Liver (tissue), 9 donors: Measurements from ENCODE around the gene DST. TPM values are rescaled to one million over a fixed set of nuclear protein-coding genes. Genes with fewer than 3 reads are reported as not detected.

ENCODE experiments used
- DNase-seq: peaks from one replicate; pipeline ENCODE4 v3.0.0-alpha.2; 2017; ENCODE audit warnings: low spot score
- H3K27ac ChIP-seq, 2 donors: one replicate each; pipeline ENCODE4 v1.7.0; 2013; ENCODE audit warnings: inconsistent platforms in 2 of 2, low read length in 2 of 2, control low read depth in 1 of 2, low read depth in 1 of 2, mild to moderate bottlenecking in 1 of 2
- H3K27me3 ChIP-seq, 4 donors: one replicate each; pipeline versions ENCODE4 v1.6.1 to v1.7.0; 2013; ENCODE audit warnings: low read length in 3 of 4, inconsistent platforms in 1 of 4, mild to moderate bottlenecking in 1 of 4, moderate library complexity in 1 of 4; ENCODE audit not compliant: control insufficient read depth in 4 of 4, insufficient read depth in 4 of 4
- H3K36me3 ChIP-seq, 4 donors: one replicate each; pipeline versions ENCODE4 v1.6.1 to v1.7.0; 2013; ENCODE audit warnings: low read length in 3 of 4, mild to moderate bottlenecking in 3 of 4, low read depth in 1 of 4, moderate library complexity in 1 of 4; ENCODE audit not compliant: control insufficient read depth in 4 of 4, insufficient read depth in 3 of 4
- H3K4me1 ChIP-seq, 4 donors: one replicate each; pipeline versions ENCODE4 v1.6.1 to v1.7.0; 2013; ENCODE audit warnings: low read length in 3 of 4, mild to moderate bottlenecking in 3 of 4, moderate library complexity in 1 of 4; ENCODE audit not compliant: control insufficient read depth in 4 of 4, insufficient read depth in 4 of 4
- H3K4me3 ChIP-seq, 3 donors: one replicate each; pipeline versions ENCODE4 v1.6.1 to v1.7.0; 2013; ENCODE audit warnings: low read length in 3 of 3, control low read depth in 1 of 3, low read depth in 1 of 3, mild to moderate bottlenecking in 1 of 3
- H3K9ac ChIP-seq, 2 donors: one replicate each; pipeline ENCODE4 v1.7.0; 2013; ENCODE audit warnings: low read length in 2 of 2, mild to moderate bottlenecking in 2 of 2, moderate library complexity in 2 of 2, control low read depth in 1 of 2, low read depth in 1 of 2
- H3K9me3 ChIP-seq, 4 donors: one replicate each; pipeline versions ENCODE4 v1.6.1 to v1.7.0; 2013; ENCODE audit warnings: low read length in 3 of 4; ENCODE audit not compliant: control insufficient read depth in 4 of 4
- ATF3 ChIP-seq: IDR thresholded peaks from 2 replicates; pipeline ENCODE4 v1.6.1; 2016; ENCODE audit warnings: antibody characterized with exemption
- EGR1 ChIP-seq, 2 donors: IDR thresholded peaks; 2 replicates each; pipeline ENCODE4 v1.6.1; 2016 to 2018; ENCODE audit warnings: antibody characterized with exemption in 2 of 2, low read depth in 2 of 2
- FOXA1 ChIP-seq: IDR thresholded peaks from 2 replicates; pipeline ENCODE4 v1.6.1; 2016; ENCODE audit warnings: antibody characterized with exemption
- FOXA2 ChIP-seq: IDR thresholded peaks from 2 replicates; pipeline ENCODE4 v1.6.1; 2016; ENCODE audit warnings: antibody characterized with exemption
- GABPA ChIP-seq, 2 donors: IDR thresholded peaks in 1 of 2; conservative IDR thresholded peaks in 1 of 2; 2 replicates each; pipeline ENCODE4 v1.6.1; 2016; ENCODE audit warnings: antibody characterized with exemption in 2 of 2, mild to moderate bottlenecking in 1 of 2, moderate library complexity in 1 of 2
- HNF4A ChIP-seq, 2 donors: conservative IDR thresholded peaks; 2 replicates each; pipeline ENCODE4 v1.6.1; 2016; ENCODE audit warnings: antibody characterized with exemption in 2 of 2, mild to moderate bottlenecking in 2 of 2
- HNF4G ChIP-seq: IDR thresholded peaks from 2 replicates; pipeline ENCODE4 v1.6.1; 2016; ENCODE audit warnings: antibody characterized with exemption
- JUND ChIP-seq, 2 donors: IDR thresholded peaks; 2 replicates each; pipeline ENCODE4 v1.6.1; 2016; ENCODE audit warnings: antibody characterized with exemption in 2 of 2
- NR2F2 ChIP-seq: IDR thresholded peaks from 2 replicates; pipeline ENCODE4 v1.6.1; 2016; ENCODE audit warnings: antibody characterized with exemption
- RAD21 ChIP-seq, 2 donors: IDR thresholded peaks; 2 replicates each; pipeline ENCODE4 v1.6.1; 2016; ENCODE audit warnings: antibody characterized with exemption in 2 of 2, mild to moderate bottlenecking in 2 of 2
- RXRA ChIP-seq, 2 donors: IDR thresholded peaks; 2 replicates each; pipeline ENCODE4 v1.6.1; 2017 to 2018; ENCODE audit warnings: antibody characterized with exemption in 2 of 2, mild to moderate bottlenecking in 1 of 2
- SP1 ChIP-seq: IDR thresholded peaks from 2 replicates; pipeline ENCODE4 v1.6.1; 2018; ENCODE audit warnings: antibody characterized with exemption, mild to moderate bottlenecking
- TAF1 ChIP-seq: conservative IDR thresholded peaks from 2 replicates; pipeline ENCODE4 v1.6.1; 2016; ENCODE audit warnings: antibody characterized with exemption, mild to moderate bottlenecking
- YY1 ChIP-seq: IDR thresholded peaks from 2 replicates; pipeline ENCODE4 v1.6.1; 2016; ENCODE audit warnings: antibody characterized with exemption, mild to moderate bottlenecking
- WGBS: extraction: QIAGEN DNeasy Blood & Tissue Kit; methylation state at CpG from one replicate; pipeline ENCODE4 v1.1.7; 2013; 5-methylcytosine and 5-hydroxymethylcytosine counted together
- polyA plus RNA-seq, 2 donors: library from polyadenylated mRNA; stranded (reverse) in 1 of 2; unstranded in 1 of 2; fragments of 200-250 nt in 1 of 2; fragments of >200 nt in 1 of 2; fragmentation: Nextera tagmentation in 1 of 2; extraction: Ambion mirVana in 1 of 2; gene quantifications; one replicate each; pipeline versions ENCODE4 v1.2.1 to v1.2.3, GENCODE V29; 2013 to 2015
- total RNA-seq, 2 donors: library from RNA; depleted of rRNA; stranded (reverse); fragments of >200 nt; gene quantifications; one replicate each; pipeline ENCODE4 v1.2.3, GENCODE V29; 2014
- TF ChIP-seq, protein P1 (sequence below): IDR thresholded peaks from 2 replicates; pipeline ENCODE4 v1.6.1; 2016; ENCODE audit warnings: antibody characterized with exemption
- TF ChIP-seq, protein P2 (sequence below): fragments of 150-350 bp; IDR thresholded peaks from 2 replicates; pipeline ENCODE4 v1.5.1; 2017; ENCODE audit warnings: improper control_type of control experiment, low read depth, low read length; ENCODE audit not compliant: missing input control
- TF ChIP-seq, protein P3 (sequence below): IDR thresholded peaks from 2 replicates; pipeline ENCODE4 v1.6.1; 2016; ENCODE audit warnings: antibody characterized with exemption
- TF ChIP-seq, protein P4 (sequence below): IDR thresholded peaks from 2 replicates; pipeline ENCODE4 v1.6.1; 2016; ENCODE audit warnings: antibody characterized with exemption, mild to moderate bottlenecking
- donor health status: healthy.
- donor health status: healthy.
- donor health status: healthy.
- donor health status: healthy.
- donor health status: healthy.

Gene DST
- total and polyA plus RNA-seq, 4 donors, result 30.5 to 234 (median 86.7) TPM

GRCh38 chr6:56643379-56644089 lies 845 bp upstream of the DST start:
- peaks cover 0 to 5% (median 4%) of the 10 kb centered on the region in 4 donors for H3K4me1 ChIP-seq
- TF ChIP-seq JUND (IDR thresholded peaks at IDR 0.05), result no peak
- no peak for TF ChIP-seq HNF4A (conservative IDR thresholded peaks at IDR 0.05)
- TF ChIP-seq HNF4G, result no peak
- TF ChIP-seq FOXA2, result no peak
- no peak for TF ChIP-seq TAF1
- TF ChIP-seq, protein P1, sequence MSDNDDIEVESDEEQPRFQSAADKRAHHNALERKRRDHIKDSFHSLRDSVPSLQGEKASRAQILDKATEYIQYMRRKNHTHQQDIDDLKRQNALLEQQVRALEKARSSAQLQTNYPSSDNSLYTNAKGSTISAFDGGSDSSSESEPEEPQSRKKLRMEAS, result no peak
- no peak for TF ChIP-seq NR2F2
- TF ChIP-seq, protein P2, sequence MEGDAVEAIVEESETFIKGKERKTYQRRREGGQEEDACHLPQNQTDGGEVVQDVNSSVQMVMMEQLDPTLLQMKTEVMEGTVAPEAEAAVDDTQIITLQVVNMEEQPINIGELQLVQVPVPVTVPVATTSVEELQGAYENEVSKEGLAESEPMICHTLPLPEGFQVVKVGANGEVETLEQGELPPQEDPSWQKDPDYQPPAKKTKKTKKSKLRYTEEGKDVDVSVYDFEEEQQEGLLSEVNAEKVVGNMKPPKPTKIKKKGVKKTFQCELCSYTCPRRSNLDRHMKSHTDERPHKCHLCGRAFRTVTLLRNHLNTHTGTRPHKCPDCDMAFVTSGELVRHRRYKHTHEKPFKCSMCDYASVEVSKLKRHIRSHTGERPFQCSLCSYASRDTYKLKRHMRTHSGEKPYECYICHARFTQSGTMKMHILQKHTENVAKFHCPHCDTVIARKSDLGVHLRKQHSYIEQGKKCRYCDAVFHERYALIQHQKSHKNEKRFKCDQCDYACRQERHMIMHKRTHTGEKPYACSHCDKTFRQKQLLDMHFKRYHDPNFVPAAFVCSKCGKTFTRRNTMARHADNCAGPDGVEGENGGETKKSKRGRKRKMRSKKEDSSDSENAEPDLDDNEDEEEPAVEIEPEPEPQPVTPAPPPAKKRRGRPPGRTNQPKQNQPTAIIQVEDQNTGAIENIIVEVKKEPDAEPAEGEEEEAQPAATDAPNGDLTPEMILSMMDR, result no peak
- TF ChIP-seq, protein P3, sequence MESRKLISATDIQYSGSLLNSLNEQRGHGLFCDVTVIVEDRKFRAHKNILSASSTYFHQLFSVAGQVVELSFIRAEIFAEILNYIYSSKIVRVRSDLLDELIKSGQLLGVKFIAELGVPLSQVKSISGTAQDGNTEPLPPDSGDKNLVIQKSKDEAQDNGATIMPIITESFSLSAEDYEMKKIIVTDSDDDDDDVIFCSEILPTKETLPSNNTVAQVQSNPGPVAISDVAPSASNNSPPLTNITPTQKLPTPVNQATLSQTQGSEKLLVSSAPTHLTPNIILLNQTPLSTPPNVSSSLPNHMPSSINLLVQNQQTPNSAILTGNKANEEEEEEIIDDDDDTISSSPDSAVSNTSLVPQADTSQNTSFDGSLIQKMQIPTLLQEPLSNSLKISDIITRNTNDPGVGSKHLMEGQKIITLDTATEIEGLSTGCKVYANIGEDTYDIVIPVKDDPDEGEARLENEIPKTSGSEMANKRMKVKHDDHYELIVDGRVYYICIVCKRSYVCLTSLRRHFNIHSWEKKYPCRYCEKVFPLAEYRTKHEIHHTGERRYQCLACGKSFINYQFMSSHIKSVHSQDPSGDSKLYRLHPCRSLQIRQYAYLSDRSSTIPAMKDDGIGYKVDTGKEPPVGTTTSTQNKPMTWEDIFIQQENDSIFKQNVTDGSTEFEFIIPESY, result no peak
- no peak overlapping the region for H3K9ac ChIP-seq
- no peaks in the 10 kb centered on the region for H3K27me3 ChIP-seq
- no peaks in the 10 kb centered on the region for H3K9me3 ChIP-seq
- H3K36me3 ChIP-seq, result peaks cover 1 to 73% (median 41%) of the 10 kb centered on the region in 4 donors
- 95% methylated on average over 4 of the region's 4 CpGs for WGBS
- H3K27ac ChIP-seq, result peak overlapping the region in 1 of 2 donors; percentile 51
- no peak for DNase-seq
- no peak overlapping the region for H3K4me3 ChIP-seq

- Histone ChIP-seq H3K9ac (no peak overlapping the region), H3K27me3 (no peaks in the 10 kb centered on the region), H3K9me3 (no peaks in the 10 kb centered on the region), H3K4me1 (peaks cover 0 to 5% (median 4%) of the 10 kb centered on the region in 4 donors), H3K36me3 (peaks cover 8 to 62% (median 27%) of the 10 kb centered on the region in 4 donors), H3K4me3 (no peak overlapping the region), H3K27ac (no peak overlapping the region)
- DNase-seq, result no peak
- 77% methylated on average over 4 of the region's 4 CpGs for WGBS
- TF ChIP-seq HNF4G (no peak), NR2F2 (no peak), GABPA (IDR thresholded peaks at IDR 0.05 in 1 of 2, conservative IDR thresholded peaks at IDR 0.05 in 1 of 2) (no peak), RXRA (IDR thresholded peaks at IDR 0.05) (no peak), SP1 (no peak), RAD21 (IDR thresholded peaks at IDR 0.05) (no peak), FOXA2 (no peak), TAF1 (no peak), JUND (IDR thresholded peaks at IDR 0.05) (no peak), EGR1 (IDR thresholded peaks at IDR 0.05; ENCODE audit: low read depth in 2 of 2) (no peak), FOXA1 (no peak), YY1 (no peak), HNF4A (conservative IDR thresholded peaks at IDR 0.05) (no peak), ATF3 (no peak)
- TF ChIP-seq, protein P1, result no peak
- TF ChIP-seq, protein P2, result no peak
- TF ChIP-seq, protein P3, result no peak
- TF ChIP-seq, protein P4, sequence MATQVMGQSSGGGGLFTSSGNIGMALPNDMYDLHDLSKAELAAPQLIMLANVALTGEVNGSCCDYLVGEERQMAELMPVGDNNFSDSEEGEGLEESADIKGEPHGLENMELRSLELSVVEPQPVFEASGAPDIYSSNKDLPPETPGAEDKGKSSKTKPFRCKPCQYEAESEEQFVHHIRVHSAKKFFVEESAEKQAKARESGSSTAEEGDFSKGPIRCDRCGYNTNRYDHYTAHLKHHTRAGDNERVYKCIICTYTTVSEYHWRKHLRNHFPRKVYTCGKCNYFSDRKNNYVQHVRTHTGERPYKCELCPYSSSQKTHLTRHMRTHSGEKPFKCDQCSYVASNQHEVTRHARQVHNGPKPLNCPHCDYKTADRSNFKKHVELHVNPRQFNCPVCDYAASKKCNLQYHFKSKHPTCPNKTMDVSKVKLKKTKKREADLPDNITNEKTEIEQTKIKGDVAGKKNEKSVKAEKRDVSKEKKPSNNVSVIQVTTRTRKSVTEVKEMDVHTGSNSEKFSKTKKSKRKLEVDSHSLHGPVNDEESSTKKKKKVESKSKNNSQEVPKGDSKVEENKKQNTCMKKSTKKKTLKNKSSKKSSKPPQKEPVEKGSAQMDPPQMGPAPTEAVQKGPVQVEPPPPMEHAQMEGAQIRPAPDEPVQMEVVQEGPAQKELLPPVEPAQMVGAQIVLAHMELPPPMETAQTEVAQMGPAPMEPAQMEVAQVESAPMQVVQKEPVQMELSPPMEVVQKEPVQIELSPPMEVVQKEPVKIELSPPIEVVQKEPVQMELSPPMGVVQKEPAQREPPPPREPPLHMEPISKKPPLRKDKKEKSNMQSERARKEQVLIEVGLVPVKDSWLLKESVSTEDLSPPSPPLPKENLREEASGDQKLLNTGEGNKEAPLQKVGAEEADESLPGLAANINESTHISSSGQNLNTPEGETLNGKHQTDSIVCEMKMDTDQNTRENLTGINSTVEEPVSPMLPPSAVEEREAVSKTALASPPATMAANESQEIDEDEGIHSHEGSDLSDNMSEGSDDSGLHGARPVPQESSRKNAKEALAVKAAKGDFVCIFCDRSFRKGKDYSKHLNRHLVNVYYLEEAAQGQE, result no peak
Measured at GRCh38 chr6:56640374-56640773, 2.3 kb downstream of the DST start.
